ENCODE results near the gene GATC.

Gene GATC

GRCh38 chr12:120498870-120499515 is 52.7 kb downstream of the GATC start:
- no peak for DNase-seq

GRCh38 chr12:120500581-120500980 is 54.3 kb downstream of the GATC start:
- DNase-seq: no peak

GRCh38 chr12:120504587-120504986 is 58.3 kb downstream of the GATC start:
- DNase-seq: no peak

- DNase-seq: no peak
Observed at GRCh38 chr12:120508537-120508936, 62.3 kb downstream of the GATC start.

Data from activated CD4-positive, alpha-beta T cell treated with anti-CD3 and anti-CD28 coated beads for 1 hour (primary cell).